Testis (tissue), 3 donors: ENCODE data around the gene REC8. TPM values are rescaled to one million over a fixed set of nuclear protein-coding genes. Genes with fewer than 3 reads are reported as not detected.
"Not testable (repeated sequence)": the region's sequence is repeated elsewhere in the genome, so short reads cannot be mapped to it uniquely, and the experiment has no call there.

Experiments
- DNase-seq: peaks from one replicate; pipeline ENCODE4 v3.0.0-alpha.2; 2019
- H3K27ac ChIP-seq, 2 donors: fragments of 200-600 bp; sonication (generic); one replicate each; pipeline ENCODE4 v1.5.1; 2019
- H3K27me3 ChIP-seq: fragments of 200-600 bp; sonication (generic); one replicate; pipeline ENCODE4 v1.5.1; 2019
- H3K36me3 ChIP-seq: fragments of 200-600 bp; sonication (generic); one replicate; pipeline ENCODE4 v1.5.1; 2017; ENCODE audit warnings: low read depth; ENCODE audit errors: missing control alignments
- H3K4me1 ChIP-seq: fragments of 200-600 bp; sonication (generic); one replicate; pipeline ENCODE4 v1.5.1; 2019
- H3K4me3 ChIP-seq, 2 donors: fragments of 200-600 bp; sonication (generic); one replicate each; pipeline ENCODE4 v1.5.1; 2017 to 2019
- H3K9me3 ChIP-seq: fragments of 200-600 bp; sonication (generic); one replicate; pipeline ENCODE4 v1.5.1; 2017
- POLR2A ChIP-seq: fragments of 450-650 bp; IDR thresholded peaks from one replicate; pipeline ENCODE4 v1.6.1; 2017; ENCODE audit warnings: antibody characterized with exemption, mild to moderate bottlenecking, moderate library complexity
- WGBS, 2 donors: methylation state at CpG; one replicate each; pipeline ENCODE4 v1.1.5; 2018; 5-methylcytosine and 5-hydroxymethylcytosine counted together
- intact Hi-C: fragments of 100-400 bp; cut with DNase I; formaldehyde crosslinking; loops from one replicate; pipeline ENCODE4 v1.15.1; 2023; ENCODE audit warnings: low total_unique reads
- polyA plus RNA-seq: library from polyadenylated mRNA; stranded (reverse); fragments of 350-450 nt; fragmentation: Illumina TruSeq; extraction: RNeasy Lipid Tissue Mini Kit (QIAGEN cat#74804); gene quantifications from one replicate; pipeline ENCODE4 v1.2.3, GENCODE V29; 2014; ENCODE audit warnings: low read depth, low replicate concordance; ENCODE audit not compliant: insufficient read depth
- total RNA-seq, 2 donors: library from RNA; depleted of rRNA; stranded (reverse); fragments of >200 nt; gene quantifications; one replicate each; pipeline ENCODE4 v1.2.3, GENCODE V29; 2016
- TF ChIP-seq, protein P1 (sequence below), 3 experiments: fragments of 450-650 bp in 2 of 3; fragments of 200-600 bp in 1 of 3; sonication (generic) in 1 of 3; IDR thresholded peaks; one replicate each; pipeline ENCODE4 v1.5.1; 2016 to 2019; ENCODE audit warnings: antibody characterized with exemption in 3 of 3, mild to moderate bottlenecking in 2 of 3, moderate library complexity in 1 of 3

Gene REC8
- total and polyA plus RNA-seq, 3 donors from 2014 or later: 27.7 to 58.8 (median 55.9) TPM

DNA sequence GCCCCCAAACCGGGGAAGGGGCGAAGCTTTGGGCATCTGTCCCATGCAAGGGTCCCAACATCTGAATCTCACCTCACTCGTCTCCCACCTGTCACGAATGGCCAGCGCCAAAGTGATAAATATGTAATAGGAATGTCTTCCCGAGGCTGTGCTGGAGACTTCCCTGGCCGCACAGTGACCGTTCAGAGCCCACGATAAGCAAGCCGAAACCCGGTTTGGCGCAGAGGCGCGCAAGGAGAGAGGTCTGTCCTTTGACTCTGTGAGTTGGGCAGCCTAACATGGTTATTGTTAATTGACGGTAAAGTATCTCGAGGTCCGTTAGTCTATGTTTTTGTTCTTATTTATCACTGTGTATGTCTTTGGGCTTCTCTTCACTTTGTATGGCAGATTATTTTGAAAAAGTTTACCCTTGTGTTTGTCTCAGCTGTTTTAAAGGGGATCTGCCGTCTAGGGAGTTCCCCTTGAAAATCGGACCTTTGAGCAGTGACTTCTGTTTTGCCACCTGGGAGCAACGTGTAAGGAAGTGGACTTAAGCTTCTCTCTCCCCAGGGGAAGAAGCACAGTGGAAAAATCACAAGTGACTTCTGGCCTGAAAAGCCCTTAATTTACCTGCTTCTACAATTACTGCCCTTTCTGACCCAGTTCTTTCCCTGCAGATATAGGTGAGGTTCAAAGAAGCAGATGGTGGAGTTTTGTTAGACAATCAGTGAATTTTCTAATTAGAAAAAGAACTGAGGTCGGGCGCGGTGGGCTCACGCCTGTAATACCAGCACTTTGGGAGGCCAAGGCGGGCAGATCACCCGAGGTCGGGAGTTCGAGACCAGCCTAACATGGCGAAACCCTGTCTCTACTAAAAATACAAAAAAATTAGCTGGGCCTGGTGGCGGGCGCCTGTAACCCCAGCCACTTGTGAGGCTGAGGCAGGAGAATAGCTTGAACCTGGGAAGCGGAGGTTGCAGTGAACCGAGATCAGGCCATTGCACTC, 24.5 kb downstream of the REC8 start:
- intact Hi-C loops: no loop called here
- Histone ChIP-seq H3K4me3 (peak overlapping the region; percentile 72 to 98), H3K27me3 (no peaks in the 10 kb centered on the region), H3K9me3 (no peaks in the 10 kb centered on the region), H3K36me3 (no peaks in the 10 kb centered on the region), H3K27ac (peak overlapping the region; percentile 96 to 98), H3K4me1 (peaks cover 12% of the 10 kb centered on the region)
- TF ChIP-seq POLR2A: no peak
- TF ChIP-seq, protein P1, sequence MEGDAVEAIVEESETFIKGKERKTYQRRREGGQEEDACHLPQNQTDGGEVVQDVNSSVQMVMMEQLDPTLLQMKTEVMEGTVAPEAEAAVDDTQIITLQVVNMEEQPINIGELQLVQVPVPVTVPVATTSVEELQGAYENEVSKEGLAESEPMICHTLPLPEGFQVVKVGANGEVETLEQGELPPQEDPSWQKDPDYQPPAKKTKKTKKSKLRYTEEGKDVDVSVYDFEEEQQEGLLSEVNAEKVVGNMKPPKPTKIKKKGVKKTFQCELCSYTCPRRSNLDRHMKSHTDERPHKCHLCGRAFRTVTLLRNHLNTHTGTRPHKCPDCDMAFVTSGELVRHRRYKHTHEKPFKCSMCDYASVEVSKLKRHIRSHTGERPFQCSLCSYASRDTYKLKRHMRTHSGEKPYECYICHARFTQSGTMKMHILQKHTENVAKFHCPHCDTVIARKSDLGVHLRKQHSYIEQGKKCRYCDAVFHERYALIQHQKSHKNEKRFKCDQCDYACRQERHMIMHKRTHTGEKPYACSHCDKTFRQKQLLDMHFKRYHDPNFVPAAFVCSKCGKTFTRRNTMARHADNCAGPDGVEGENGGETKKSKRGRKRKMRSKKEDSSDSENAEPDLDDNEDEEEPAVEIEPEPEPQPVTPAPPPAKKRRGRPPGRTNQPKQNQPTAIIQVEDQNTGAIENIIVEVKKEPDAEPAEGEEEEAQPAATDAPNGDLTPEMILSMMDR (IDR thresholded peaks at IDR 0.05): no peak
- WGBS, 2 donors: 25 to 26% methylated on average over 28 to 33 of the region's 33 CpGs
- no peak for DNase-seq

DNA sequence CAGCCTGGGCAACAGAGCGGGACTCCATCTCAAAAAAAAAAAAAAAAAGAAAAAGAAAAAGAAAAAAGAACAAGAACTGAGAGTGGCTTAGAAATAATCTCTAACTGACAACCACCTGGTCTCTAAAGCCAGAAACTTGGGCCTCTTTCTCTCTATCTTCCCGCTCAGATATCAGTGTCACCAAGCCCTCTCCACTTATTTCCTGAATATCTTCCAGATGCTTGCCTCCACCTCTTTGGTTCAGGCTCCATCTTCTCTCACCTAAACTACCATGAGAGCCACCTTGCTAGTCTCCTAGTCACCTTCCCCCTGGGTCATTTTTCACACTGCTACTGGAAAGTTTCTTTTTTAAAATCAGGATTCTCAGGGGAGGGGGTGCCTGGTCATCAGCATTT, 25.2 kb downstream of the REC8 start:
- H3K27me3 ChIP-seq: no peaks in the 10 kb centered on the region
- 59 to 80% methylated on average over 2 of the region's 2 CpGs for WGBS, 2 donors
- intact Hi-C loops: no loop called here

DNA sequence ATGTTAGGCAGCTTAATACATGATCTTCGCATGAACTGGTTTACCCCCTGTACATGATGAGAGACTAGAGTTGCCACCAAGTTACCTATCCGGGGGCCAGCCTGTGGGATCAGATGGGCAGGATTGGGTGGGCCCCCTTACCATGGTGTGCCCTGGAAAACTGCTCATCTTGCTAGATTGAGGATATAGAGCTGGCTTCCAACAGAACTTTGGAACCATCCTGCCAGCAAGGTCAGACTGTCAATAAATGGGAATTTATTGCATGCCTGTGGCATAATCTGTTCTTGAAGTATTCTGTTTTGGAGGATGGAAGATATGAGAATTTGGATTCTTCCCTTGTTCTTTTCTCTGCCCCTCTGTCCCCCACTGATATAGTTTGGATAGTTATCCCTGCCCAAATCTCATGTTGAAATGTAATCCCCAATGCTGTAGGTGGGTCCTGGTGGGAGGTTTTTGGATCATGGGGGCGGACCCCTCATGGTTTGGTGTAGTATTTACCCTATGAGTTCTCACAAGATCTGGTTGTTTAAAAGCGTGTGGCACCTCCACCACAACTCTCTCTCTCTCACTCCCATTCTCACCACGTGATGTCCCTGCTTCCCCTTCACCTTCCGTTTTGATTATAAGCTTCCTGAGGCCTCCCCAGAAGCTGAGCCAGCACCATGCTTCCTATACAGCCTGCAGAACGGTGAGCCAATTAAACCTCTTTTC, 27.1 kb downstream of the REC8 start:
- H3K27me3 ChIP-seq: no peaks in the 10 kb centered on the region
- 89 to 91% methylated on average over 7 of the region's 7 CpGs for WGBS, 2 donors
- no peak overlapping the region for H3K27ac ChIP-seq
- H3K4me3 ChIP-seq: no peak overlapping the region
- no peak for DNase-seq
- H3K9me3 ChIP-seq: no peaks in the 10 kb centered on the region
- H3K4me1 ChIP-seq: peaks cover 12% of the 10 kb centered on the region
- intact Hi-C loops: no loop called here
- no peak for TF ChIP-seq POLR2A
- TF ChIP-seq, protein P1 (IDR thresholded peaks at IDR 0.05): no peak
- H3K36me3 ChIP-seq: no peaks in the 10 kb centered on the region

More for the DNA sequence above, 25.2 kb downstream of the REC8 start:
- Histone ChIP-seq H3K36me3 (no peaks in the 10 kb centered on the region), H3K4me1 (peaks cover 12% of the 10 kb centered on the region), H3K9me3 (no peaks in the 10 kb centered on the region), H3K27ac (no peak overlapping the region), H3K4me3 (no peak overlapping the region)
- TF ChIP-seq POLR2A: no peak
- DNase-seq: no peak

DNA sequence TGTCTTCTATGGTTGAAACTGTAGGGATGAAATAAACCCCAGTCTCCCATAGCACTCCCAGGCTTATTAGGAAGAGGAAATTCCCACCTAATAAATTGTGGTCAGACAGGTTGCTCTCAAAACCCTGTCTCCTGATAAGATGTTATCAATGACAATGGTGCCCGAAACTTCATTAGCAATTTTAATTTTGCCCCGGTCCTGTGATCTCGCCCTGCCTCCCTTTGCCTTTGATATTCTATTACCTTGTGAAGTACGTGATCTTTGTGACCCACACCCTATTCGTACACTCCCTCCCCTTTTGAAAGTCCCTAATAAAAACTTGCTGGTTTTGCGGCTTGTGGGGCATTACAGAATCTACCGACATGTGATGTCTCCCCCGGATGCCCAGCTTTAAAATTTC, 30.7 kb downstream of the REC8 start:
- H3K27ac ChIP-seq, H3K4me1 ChIP-seq, intact Hi-C loops, DNase-seq, H3K27me3 ChIP-seq, H3K36me3 ChIP-seq, H3K4me3 ChIP-seq, H3K9me3 ChIP-seq: not testable (repeated sequence)
- WGBS, 2 donors: 86 to 89% methylated on average over 8 of the region's 8 CpGs

DNA sequence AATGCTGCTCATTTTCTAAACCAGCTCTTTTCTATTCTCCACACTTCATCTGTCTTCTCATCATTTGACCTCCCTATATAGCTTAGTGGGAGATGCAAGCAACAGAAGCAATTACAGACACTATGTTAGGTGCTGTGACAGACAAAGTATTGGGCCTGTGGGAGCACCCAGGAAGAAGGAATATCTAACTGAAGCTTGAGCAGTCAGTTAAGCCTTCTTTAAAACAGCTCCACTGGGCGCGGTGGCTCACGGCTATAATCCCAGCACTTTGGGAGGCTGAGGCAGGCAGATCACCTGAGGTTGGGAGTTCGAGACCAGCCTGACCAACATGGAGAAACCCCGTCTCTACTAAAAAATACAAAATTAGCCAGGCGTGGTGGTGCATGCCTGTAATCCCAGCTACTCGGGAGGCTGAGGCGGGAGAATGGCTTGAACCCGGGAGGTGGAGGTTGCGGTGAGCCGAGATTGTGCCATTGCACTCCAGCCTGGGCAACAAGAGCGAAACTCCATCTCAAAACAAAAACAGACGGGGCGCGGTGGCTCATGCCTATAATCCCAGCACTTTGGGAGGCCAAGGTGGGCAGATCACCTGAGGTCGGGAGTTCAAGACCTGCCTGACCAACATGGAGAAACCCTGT, 31.5 kb downstream of the REC8 start:
- H3K9me3 ChIP-seq, H3K4me3 ChIP-seq, H3K27ac ChIP-seq, DNase-seq, H3K27me3 ChIP-seq, H3K36me3 ChIP-seq, intact Hi-C loops, H3K4me1 ChIP-seq: not testable (repeated sequence)
- WGBS, 2 donors: 87 to 93% methylated on average over 16 of the region's 16 CpGs
